H9 (cell line): ENCODE measurements around the gene MGRN1. TPM values are rescaled to one million over a fixed set of nuclear protein-coding genes. Genes with fewer than 3 reads are reported as not detected.

Experiments used
- DNase-seq: peaks from one replicate; pipeline ENCODE4 v3.0.0-alpha.2; 2017
- H2AFZ ChIP-seq: one replicate; pipeline ENCODE4 v1.6.1; 2013; ENCODE audit warnings: mild to moderate bottlenecking, low read length, control low read depth, moderate library complexity
- H2AK5ac ChIP-seq: 2 replicates; pipeline ENCODE4 v1.6.1; 2013; ENCODE audit warnings: low read length, control low read depth, mixed read lengths; ENCODE audit not compliant: insufficient read length
- H2BK120ac ChIP-seq: one replicate; pipeline ENCODE4 v1.6.1; 2013; ENCODE audit warnings: low read depth, mild to moderate bottlenecking, low read length, control low read depth, inconsistent platforms; ENCODE audit not compliant: poor library complexity, severe bottlenecking
- H2BK12ac ChIP-seq: 2 replicates; pipeline ENCODE4 v1.6.1; 2013; ENCODE audit warnings: low read length, control low read depth, mixed read lengths, low read depth; ENCODE audit not compliant: insufficient read length
- H2BK15ac ChIP-seq: 2 replicates; pipeline ENCODE4 v1.6.1; 2013; ENCODE audit warnings: low read depth, low read length, control low read depth
- H2BK20ac ChIP-seq: one replicate; pipeline ENCODE4 v1.6.1; 2013; ENCODE audit warnings: low read depth, mild to moderate bottlenecking, low read length, control low read depth, inconsistent platforms; ENCODE audit not compliant: poor library complexity, severe bottlenecking
- H2BK5ac ChIP-seq: 2 replicates; pipeline ENCODE4 v1.6.1; 2013; ENCODE audit warnings: low read length, control low read depth, mixed read lengths; ENCODE audit not compliant: insufficient read length
- H3K14ac ChIP-seq: 2 replicates; pipeline ENCODE4 v1.6.1; 2013; ENCODE audit warnings: low read length, control low read depth; ENCODE audit not compliant: insufficient read depth
- H3K18ac ChIP-seq: 2 replicates; pipeline ENCODE4 v1.6.1; 2013; ENCODE audit warnings: low read depth, mild to moderate bottlenecking, mixed read lengths, low read length, control low read depth; ENCODE audit not compliant: insufficient read length
- H3K23ac ChIP-seq: 2 replicates; pipeline ENCODE4 v1.6.1; 2013; ENCODE audit warnings: low read length, control low read depth, mixed read lengths, low read depth; ENCODE audit not compliant: insufficient read length
- H3K23me2 ChIP-seq: 2 replicates; pipeline ENCODE4 v1.6.1; 2013; ENCODE audit warnings: low read depth, mild to moderate bottlenecking, mixed read lengths, low read length, control low read depth; ENCODE audit not compliant: insufficient read length, poor library complexity, severe bottlenecking
- H3K27ac ChIP-seq: 2 replicates; pipeline ENCODE4 v1.5.1; 2013; ENCODE audit warnings: low read length, control low read depth, mixed read lengths, low read depth; ENCODE audit not compliant: insufficient read length
- H3K27me3 ChIP-seq: 2 replicates; pipeline ENCODE4 v1.6.1; 2013; ENCODE audit warnings: low read length, control low read depth, inconsistent platforms; ENCODE audit not compliant: insufficient read depth
- H3K4ac ChIP-seq: 2 replicates; pipeline ENCODE4 v1.6.1; 2013; ENCODE audit warnings: low read depth, mild to moderate bottlenecking, control low read depth, inconsistent platforms, low read length, moderate library complexity
- H3K4me1 ChIP-seq: 2 replicates; pipeline ENCODE4 v1.6.1; 2013; ENCODE audit warnings: low read length, control low read depth, inconsistent platforms; ENCODE audit not compliant: insufficient read depth
- H3K4me2 ChIP-seq: 2 replicates; pipeline ENCODE4 v1.6.1; 2013; ENCODE audit warnings: low read length, control low read depth, mixed read lengths; ENCODE audit not compliant: insufficient read length, insufficient read depth
- H3K56ac ChIP-seq: 2 replicates; pipeline ENCODE4 v1.6.1; 2013; ENCODE audit warnings: low read depth, mild to moderate bottlenecking, mixed read lengths, low read length, control low read depth; ENCODE audit not compliant: insufficient read length
- H3K79me1 ChIP-seq: 2 replicates; pipeline ENCODE4 v1.6.1; 2013; ENCODE audit warnings: low read depth, mild to moderate bottlenecking, moderate library complexity, low read length, control low read depth, inconsistent platforms; ENCODE audit not compliant: insufficient read depth, poor library complexity, severe bottlenecking
- H3K79me2 ChIP-seq: 2 replicates; pipeline ENCODE4 v1.6.1; 2013; ENCODE audit warnings: low read length, control low read depth, inconsistent platforms; ENCODE audit not compliant: insufficient read depth
- H3K9ac ChIP-seq: 2 replicates; pipeline ENCODE4 v1.6.1; 2013; ENCODE audit warnings: low read length, control low read depth, mixed read lengths; ENCODE audit not compliant: insufficient read length; ENCODE audit errors: extremely low read depth
- H3K9me3 ChIP-seq: one replicate; pipeline ENCODE4 v1.6.1; 2013; ENCODE audit warnings: low read depth, low read length, inconsistent platforms; ENCODE audit not compliant: control insufficient read depth
- H3T11ph ChIP-seq: one replicate; pipeline ENCODE4 v1.6.1; 2013; ENCODE audit warnings: mild to moderate bottlenecking, low read length, control low read depth, inconsistent platforms
- H4K20me1 ChIP-seq: one replicate; pipeline ENCODE4 v1.6.1; 2013; ENCODE audit not compliant: control insufficient read depth, insufficient read length, insufficient read depth
- H4K5ac ChIP-seq: 2 replicates; pipeline ENCODE4 v1.6.1; 2013; ENCODE audit warnings: low read depth, mild to moderate bottlenecking, mixed read lengths, low read length, control low read depth; ENCODE audit not compliant: insufficient read length
- H4K8ac ChIP-seq: replicated peaks from 2 replicates; pipeline ENCODE4 v1.6.1; 2013; ENCODE audit warnings: low read length, control low read depth, mixed read lengths, low read depth; ENCODE audit not compliant: insufficient read length
- H4K91ac ChIP-seq: 2 replicates; pipeline ENCODE4 v1.6.1; 2013; ENCODE audit warnings: low read depth, mild to moderate bottlenecking, moderate library complexity, mixed read lengths, low read length, control low read depth; ENCODE audit not compliant: insufficient read length
- H3K27ac Mint-ChIP-seq, 3 experiments: 2 replicates in 2 of 3; 3 replicates in 1 of 3; pipeline ENCODE4 v1.8.0; 2020 to 2021; ENCODE audit warnings: mixed read lengths in 3 of 3, mild to moderate bottlenecking in 1 of 3, moderate library complexity in 1 of 3
- H3K27me3 Mint-ChIP-seq: 2 replicates; pipeline ENCODE4 v1.8.0; 2021; ENCODE audit warnings: low read depth, mild to moderate bottlenecking, moderate library complexity, mixed read lengths
- H3K36me3 Mint-ChIP-seq, 3 experiments: 2 replicates in 2 of 3; 3 replicates in 1 of 3; pipeline ENCODE4 v1.8.0; 2020 to 2021; ENCODE audit warnings: low read depth in 3 of 3, mixed read lengths in 3 of 3; ENCODE audit not compliant: insufficient read depth in 1 of 3
- H3K4me1 Mint-ChIP-seq, 2 experiments: 2 replicates each; pipeline ENCODE4 v1.8.0; 2020; ENCODE audit warnings: mixed read lengths in 2 of 2
- H3K4me3 Mint-ChIP-seq, 2 experiments: 2 replicates in 1 of 2; 3 replicates in 1 of 2; pipeline ENCODE4 v1.8.0; 2020 to 2021; ENCODE audit warnings: mild to moderate bottlenecking in 2 of 2, mixed read lengths in 2 of 2, moderate library complexity in 1 of 2
- H3K9me3 Mint-ChIP-seq, 2 experiments: 2 replicates in 1 of 2; 3 replicates in 1 of 2; pipeline ENCODE4 v1.8.0; 2020; ENCODE audit warnings: mild to moderate bottlenecking in 2 of 2, mixed read lengths in 2 of 2, moderate library complexity in 1 of 2
- CTCF ChIP-seq: fragments of 200-600 bp; sonication (generic); conservative IDR thresholded peaks from 3 replicates; pipeline ENCODE4 v1.8.0; 2021; ENCODE audit warnings: antibody characterized with exemption, mild to moderate bottlenecking
- WGBS: extraction: QIAGEN DNeasy Blood & Tissue Kit; methylation state at CpG from one replicate; pipeline ENCODE4 v1.1.7; 2013; ENCODE audit warnings: missing lambda C conversion rate, low lambda C conversion rate, mixed read lengths; ENCODE audit not compliant: insufficient read length; ENCODE audit errors: extremely low coverage; 5-methylcytosine and 5-hydroxymethylcytosine counted together
- total RNA-seq: library from RNA; stranded (reverse); gene quantifications from 2 replicates; pipeline ENCODE4 v1.2.1, GENCODE V29; 2021

Gene MGRN1
- total RNA-seq, 1 experiment from 2014 or later = 91.6 TPM

GRCh38 chr16:4724661-4725270, 100.1 kb downstream of the MGRN1 start:
- H3T11ph ChIP-seq = no peak overlapping the region
- no peaks in the 10 kb centered on the region for H3K4me1 ChIP-seq
- no peak overlapping the region for H3K4ac ChIP-seq
- H3K4me2 ChIP-seq = no peak overlapping the region
- no peak overlapping the region for H3K4me3 Mint-ChIP-seq
- DNase-seq = no peak
- no peak overlapping the region for H3K27ac ChIP-seq
- H3K14ac ChIP-seq = no peak overlapping the region
- no peak overlapping the region for H2AFZ ChIP-seq
- H2BK120ac ChIP-seq = no peak overlapping the region
- H3K79me1 ChIP-seq = peaks cover 3% of the 10 kb centered on the region
- no peak overlapping the region for H2BK5ac ChIP-seq
- no peaks in the 10 kb centered on the region for H3K9me3 Mint-ChIP-seq
- TF ChIP-seq CTCF = no peak
- no peaks in the 10 kb centered on the region for H3K27me3 Mint-ChIP-seq
- H2BK12ac ChIP-seq = no peak overlapping the region
- H4K5ac ChIP-seq = no peak overlapping the region
- no CpG with 5 or more reads among the region's 11 CpGs for WGBS
- H3K4me1 Mint-ChIP-seq = no peaks in the 10 kb centered on the region
- H2AK5ac ChIP-seq = no peak overlapping the region
- no peak overlapping the region for H3K27ac Mint-ChIP-seq
- no peak overlapping the region for H3K23ac ChIP-seq
- no peaks in the 10 kb centered on the region for H4K20me1 ChIP-seq
- H4K8ac ChIP-seq = no peak overlapping the region
- H3K23me2 ChIP-seq = no peaks in the 10 kb centered on the region
- H3K56ac ChIP-seq = no peak overlapping the region
- no peaks in the 10 kb centered on the region for H3K79me2 ChIP-seq
- no peak overlapping the region for H3K9ac ChIP-seq
- H3K9me3 ChIP-seq = no peaks in the 10 kb centered on the region
- no peak overlapping the region for H4K91ac ChIP-seq
- no peak overlapping the region for H2BK15ac ChIP-seq
- H2BK20ac ChIP-seq = no peak overlapping the region
- peaks cover 8 to 55% (median 39%) of the 10 kb centered on the region in 3 experiments for H3K36me3 Mint-ChIP-seq
- no peaks in the 10 kb centered on the region for H3K27me3 ChIP-seq
- no peak overlapping the region for H3K18ac ChIP-seq
